Measurements from ENCODE around the gene ADAMTS14.

Gene ADAMTS14

DNA sequence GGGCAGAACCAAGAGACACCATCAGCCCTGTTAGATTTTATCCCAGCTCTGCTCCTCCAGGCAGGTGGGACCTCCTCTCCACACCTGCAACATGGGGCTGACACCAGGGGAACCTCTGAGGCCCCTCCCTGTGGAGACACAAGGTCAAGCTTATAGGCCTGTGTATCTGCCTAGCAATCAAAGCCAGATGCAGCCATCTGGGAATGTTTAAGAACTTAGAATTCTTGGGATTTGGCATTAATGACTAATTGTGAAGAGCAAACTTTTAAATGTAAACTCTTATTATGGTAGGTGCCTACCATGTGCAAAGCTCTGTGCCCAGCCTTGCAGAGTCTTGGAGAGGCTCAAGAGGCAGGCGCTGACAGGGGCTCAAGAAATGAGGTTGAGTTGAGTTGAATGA is 60.7 kb downstream of the ADAMTS14 start:
- no peak overlapping the region for H3K9ac ChIP-seq
- no peak overlapping the region for H3K27ac ChIP-seq
- no peak overlapping the region for H2AFZ ChIP-seq
- no peak overlapping the region for H3K4me3 ChIP-seq (ENCODE audit: low read depth, low read length)
- TF ChIP-seq, protein P1, sequence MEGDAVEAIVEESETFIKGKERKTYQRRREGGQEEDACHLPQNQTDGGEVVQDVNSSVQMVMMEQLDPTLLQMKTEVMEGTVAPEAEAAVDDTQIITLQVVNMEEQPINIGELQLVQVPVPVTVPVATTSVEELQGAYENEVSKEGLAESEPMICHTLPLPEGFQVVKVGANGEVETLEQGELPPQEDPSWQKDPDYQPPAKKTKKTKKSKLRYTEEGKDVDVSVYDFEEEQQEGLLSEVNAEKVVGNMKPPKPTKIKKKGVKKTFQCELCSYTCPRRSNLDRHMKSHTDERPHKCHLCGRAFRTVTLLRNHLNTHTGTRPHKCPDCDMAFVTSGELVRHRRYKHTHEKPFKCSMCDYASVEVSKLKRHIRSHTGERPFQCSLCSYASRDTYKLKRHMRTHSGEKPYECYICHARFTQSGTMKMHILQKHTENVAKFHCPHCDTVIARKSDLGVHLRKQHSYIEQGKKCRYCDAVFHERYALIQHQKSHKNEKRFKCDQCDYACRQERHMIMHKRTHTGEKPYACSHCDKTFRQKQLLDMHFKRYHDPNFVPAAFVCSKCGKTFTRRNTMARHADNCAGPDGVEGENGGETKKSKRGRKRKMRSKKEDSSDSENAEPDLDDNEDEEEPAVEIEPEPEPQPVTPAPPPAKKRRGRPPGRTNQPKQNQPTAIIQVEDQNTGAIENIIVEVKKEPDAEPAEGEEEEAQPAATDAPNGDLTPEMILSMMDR (IDR thresholded peaks at IDR 0.05), result no peak
- H3K4me1 ChIP-seq, result no peaks in the 10 kb centered on the region
- H3K9me3 ChIP-seq (ENCODE audit: control insufficient read depth, low read length), result no peaks in the 10 kb centered on the region
- no peaks in the 10 kb centered on the region for H3K79me2 ChIP-seq
- no peak overlapping the region for H3K4me2 ChIP-seq (ENCODE audit: low read length)
- no peaks in the 10 kb centered on the region for H3K27me3 ChIP-seq (ENCODE audit: control insufficient read depth, insufficient read depth, low read length)
- no peaks in the 10 kb centered on the region for H3K36me3 ChIP-seq (ENCODE audit: control insufficient read depth, insufficient read depth, low read length)

GRCh38 chr10:70735161-70735560 is 62.9 kb downstream of the ADAMTS14 start:
- Histone ChIP-seq H3K4me1 (no peaks in the 10 kb centered on the region), H3K27me3 (ENCODE audit: control insufficient read depth, insufficient read depth, low read length) (no peaks in the 10 kb centered on the region), H3K4me2 (ENCODE audit: low read length) (no peak overlapping the region), H3K9ac (no peak overlapping the region), H3K36me3 (ENCODE audit: control insufficient read depth, insufficient read depth, low read length) (no peaks in the 10 kb centered on the region), H3K79me2 (no peaks in the 10 kb centered on the region), H2AFZ (no peak overlapping the region), H3K9me3 (ENCODE audit: control insufficient read depth, low read length) (no peaks in the 10 kb centered on the region), H3K27ac (no peak overlapping the region), H3K4me3 (ENCODE audit: low read depth, low read length) (no peak overlapping the region)
- TF ChIP-seq, protein P1 (IDR thresholded peaks at IDR 0.05), result no peak

- Histone ChIP-seq H3K9ac (no peak overlapping the region), H3K4me3 (ENCODE audit: low read depth, low read length) (no peak overlapping the region), H2AFZ (no peak overlapping the region), H3K4me2 (ENCODE audit: low read length) (no peak overlapping the region), H3K9me3 (ENCODE audit: control insufficient read depth, low read length) (no peaks in the 10 kb centered on the region), H3K4me1 (no peaks in the 10 kb centered on the region), H3K36me3 (ENCODE audit: control insufficient read depth, insufficient read depth, low read length) (no peaks in the 10 kb centered on the region), H3K79me2 (no peaks in the 10 kb centered on the region), H3K27me3 (ENCODE audit: control insufficient read depth, insufficient read depth, low read length) (no peaks in the 10 kb centered on the region), H3K27ac (no peak overlapping the region)
- TF ChIP-seq, protein P1 (IDR thresholded peaks at IDR 0.05), result no peak
Observed at GRCh38 chr10:70736525-70736924, 64.2 kb downstream of the ADAMTS14 start.

GRCh38 chr10:70737250-70737649 is 64.9 kb downstream of the ADAMTS14 start:
- Histone ChIP-seq H3K79me2 (no peaks in the 10 kb centered on the region), H3K4me1 (no peaks in the 10 kb centered on the region), H2AFZ (no peak overlapping the region), H3K4me3 (ENCODE audit: low read depth, low read length) (no peak overlapping the region), H3K36me3 (ENCODE audit: control insufficient read depth, insufficient read depth, low read length) (no peaks in the 10 kb centered on the region), H3K4me2 (ENCODE audit: low read length) (no peak overlapping the region), H3K9me3 (ENCODE audit: control insufficient read depth, low read length) (no peaks in the 10 kb centered on the region), H3K27me3 (ENCODE audit: control insufficient read depth, insufficient read depth, low read length) (no peaks in the 10 kb centered on the region), H3K27ac (no peak overlapping the region), H3K9ac (no peak overlapping the region)
- TF ChIP-seq, protein P1 (IDR thresholded peaks at IDR 0.05), result no peak

DNA sequence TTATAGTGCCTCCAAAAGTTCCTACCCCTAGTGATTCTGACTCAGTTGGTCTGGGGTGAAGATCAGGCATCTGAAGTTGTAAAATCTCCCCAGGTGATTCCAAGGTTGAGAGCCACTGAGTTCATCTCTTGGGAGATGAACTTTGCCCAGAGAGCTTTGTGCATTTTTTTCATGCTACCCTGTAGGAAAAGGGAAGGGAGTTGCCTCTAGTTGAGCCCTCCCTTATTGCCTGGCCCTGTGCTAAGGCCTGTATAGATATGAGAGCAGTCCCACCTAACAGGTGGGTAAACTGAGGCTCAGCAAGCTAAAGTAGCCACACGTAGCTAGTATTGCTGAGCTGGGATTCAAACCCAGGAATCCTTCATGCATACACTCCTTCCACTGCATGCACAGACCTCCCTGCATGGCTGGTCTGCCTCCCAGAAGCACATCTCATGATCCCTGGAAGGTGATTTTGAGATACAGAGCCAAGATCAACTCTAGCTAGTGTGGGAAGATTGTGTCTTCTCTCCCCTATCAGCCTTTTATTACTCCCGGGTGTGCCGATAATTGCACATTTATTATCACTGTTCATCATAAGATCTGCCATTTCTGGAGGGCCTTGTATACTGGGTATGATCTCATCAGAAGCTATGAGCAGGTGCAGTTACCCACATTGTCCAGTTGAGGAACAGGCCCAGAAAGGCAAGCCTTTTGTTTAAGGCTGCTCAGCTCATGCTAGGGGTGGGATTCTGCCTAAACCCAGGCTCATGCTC is 65.9 kb downstream of the ADAMTS14 start:
- Histone ChIP-seq H3K36me3 (ENCODE audit: control insufficient read depth, insufficient read depth, low read length) (no peaks in the 10 kb centered on the region), H3K4me3 (ENCODE audit: low read depth, low read length) (no peak overlapping the region), H2AFZ (no peak overlapping the region), H3K4me2 (ENCODE audit: low read length) (no peak overlapping the region), H3K27me3 (ENCODE audit: control insufficient read depth, insufficient read depth, low read length) (no peaks in the 10 kb centered on the region), H3K9ac (no peak overlapping the region), H3K4me1 (no peaks in the 10 kb centered on the region), H3K79me2 (no peaks in the 10 kb centered on the region), H3K9me3 (ENCODE audit: control insufficient read depth, low read length) (no peaks in the 10 kb centered on the region), H3K27ac (no peak overlapping the region)
- TF ChIP-seq, protein P1 (IDR thresholded peaks at IDR 0.05), result no peak

All from parathyroid adenoma (tissue), 2 donors.